HFF-Myc (cell line): ENCODE results near the gene NIPBL.
"Not testable (repeated sequence)": the region's sequence is repeated elsewhere in the genome, so short reads cannot be mapped to it uniquely, and the experiment has no call there.

Experiments
- DNase-seq: peaks from one replicate; pipeline ENCODE4 v3.0.0-alpha.2; 2011; ENCODE audit warnings: low read depth; ENCODE audit errors: extremely low read depth
- H3K4me3 ChIP-seq: replicated peaks from 2 replicates; pipeline ENCODE4 v1.5.1; 2011; ENCODE audit warnings: low read depth, mild to moderate bottlenecking, control low read depth, low read length
- TF ChIP-seq, protein P1 (sequence below): IDR thresholded peaks from 2 replicates; pipeline ENCODE4 v1.5.1; 2012; ENCODE audit warnings: mild to moderate bottlenecking, low read depth, low read length, control low read depth; ENCODE audit errors: missing control alignments

The NIPBL gene

DNA sequence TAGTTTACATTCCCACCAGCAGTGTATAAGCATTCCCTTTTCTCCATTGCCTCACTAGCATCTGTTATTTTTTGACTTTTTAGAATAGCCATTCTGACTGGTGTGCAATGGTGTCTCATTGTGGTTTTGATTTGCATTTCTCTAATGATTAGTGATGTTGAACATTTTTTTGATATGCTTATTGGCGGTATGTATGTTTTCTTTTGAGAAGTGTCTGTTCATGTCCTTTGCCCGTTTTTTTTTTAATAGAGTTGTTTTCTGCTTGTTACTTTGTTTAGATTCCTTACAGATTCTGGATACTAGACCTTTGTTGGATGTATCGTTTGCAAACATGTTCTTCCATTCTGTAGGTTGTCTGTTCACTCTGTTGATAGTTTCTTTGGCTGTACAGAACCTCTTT is 25.3 kb downstream of the NIPBL start:
- TF ChIP-seq, protein P1, sequence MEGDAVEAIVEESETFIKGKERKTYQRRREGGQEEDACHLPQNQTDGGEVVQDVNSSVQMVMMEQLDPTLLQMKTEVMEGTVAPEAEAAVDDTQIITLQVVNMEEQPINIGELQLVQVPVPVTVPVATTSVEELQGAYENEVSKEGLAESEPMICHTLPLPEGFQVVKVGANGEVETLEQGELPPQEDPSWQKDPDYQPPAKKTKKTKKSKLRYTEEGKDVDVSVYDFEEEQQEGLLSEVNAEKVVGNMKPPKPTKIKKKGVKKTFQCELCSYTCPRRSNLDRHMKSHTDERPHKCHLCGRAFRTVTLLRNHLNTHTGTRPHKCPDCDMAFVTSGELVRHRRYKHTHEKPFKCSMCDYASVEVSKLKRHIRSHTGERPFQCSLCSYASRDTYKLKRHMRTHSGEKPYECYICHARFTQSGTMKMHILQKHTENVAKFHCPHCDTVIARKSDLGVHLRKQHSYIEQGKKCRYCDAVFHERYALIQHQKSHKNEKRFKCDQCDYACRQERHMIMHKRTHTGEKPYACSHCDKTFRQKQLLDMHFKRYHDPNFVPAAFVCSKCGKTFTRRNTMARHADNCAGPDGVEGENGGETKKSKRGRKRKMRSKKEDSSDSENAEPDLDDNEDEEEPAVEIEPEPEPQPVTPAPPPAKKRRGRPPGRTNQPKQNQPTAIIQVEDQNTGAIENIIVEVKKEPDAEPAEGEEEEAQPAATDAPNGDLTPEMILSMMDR = no peak
- no peak overlapping the region for H3K4me3 ChIP-seq
- DNase-seq = no peak

DNA sequence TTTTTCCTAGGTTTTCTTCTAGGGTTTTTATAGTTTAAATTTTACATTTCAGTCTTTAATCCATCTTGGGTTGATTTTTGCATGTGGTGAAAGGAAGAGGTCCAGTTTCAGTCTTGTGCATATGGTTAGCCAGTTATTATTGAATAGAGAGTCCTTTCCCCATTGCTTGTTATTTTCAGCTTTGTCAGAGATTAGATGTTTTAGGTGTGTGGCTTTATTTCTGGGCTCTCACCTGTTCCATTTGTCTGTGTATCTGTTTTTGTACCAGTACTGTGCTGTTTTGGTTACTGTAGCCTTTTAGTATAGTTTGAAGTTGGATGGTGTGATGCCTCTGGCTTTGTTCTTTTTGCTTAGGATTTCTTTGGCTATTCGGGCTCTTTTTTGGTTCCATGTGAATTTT is 25.8 kb downstream of the NIPBL start:
- H3K4me3 ChIP-seq = no peak overlapping the region
- DNase-seq = no peak
- TF ChIP-seq, protein P1 = no peak

DNA sequence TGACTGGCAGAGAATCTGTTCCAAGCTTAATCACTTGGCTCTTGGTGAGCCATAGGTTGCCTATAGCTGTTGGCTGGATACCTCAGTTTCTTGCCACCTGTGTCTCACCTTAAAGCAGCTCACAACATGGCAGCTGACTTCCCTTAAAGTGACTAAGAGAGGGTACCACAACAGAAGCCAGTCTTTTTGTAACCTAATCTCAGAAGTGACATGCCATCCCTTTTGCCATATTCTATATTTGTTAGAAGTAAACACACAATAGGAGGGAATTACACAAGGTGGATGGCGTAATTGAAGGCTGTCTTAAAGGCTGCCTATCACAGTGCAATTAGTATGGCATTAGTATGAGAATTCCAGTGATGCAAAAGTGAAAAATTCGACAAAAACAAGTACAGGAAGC is 28.1 kb downstream of the NIPBL start:
- no peak overlapping the region for H3K4me3 ChIP-seq
- TF ChIP-seq, protein P1 = no peak
- DNase-seq = no peak

DNA sequence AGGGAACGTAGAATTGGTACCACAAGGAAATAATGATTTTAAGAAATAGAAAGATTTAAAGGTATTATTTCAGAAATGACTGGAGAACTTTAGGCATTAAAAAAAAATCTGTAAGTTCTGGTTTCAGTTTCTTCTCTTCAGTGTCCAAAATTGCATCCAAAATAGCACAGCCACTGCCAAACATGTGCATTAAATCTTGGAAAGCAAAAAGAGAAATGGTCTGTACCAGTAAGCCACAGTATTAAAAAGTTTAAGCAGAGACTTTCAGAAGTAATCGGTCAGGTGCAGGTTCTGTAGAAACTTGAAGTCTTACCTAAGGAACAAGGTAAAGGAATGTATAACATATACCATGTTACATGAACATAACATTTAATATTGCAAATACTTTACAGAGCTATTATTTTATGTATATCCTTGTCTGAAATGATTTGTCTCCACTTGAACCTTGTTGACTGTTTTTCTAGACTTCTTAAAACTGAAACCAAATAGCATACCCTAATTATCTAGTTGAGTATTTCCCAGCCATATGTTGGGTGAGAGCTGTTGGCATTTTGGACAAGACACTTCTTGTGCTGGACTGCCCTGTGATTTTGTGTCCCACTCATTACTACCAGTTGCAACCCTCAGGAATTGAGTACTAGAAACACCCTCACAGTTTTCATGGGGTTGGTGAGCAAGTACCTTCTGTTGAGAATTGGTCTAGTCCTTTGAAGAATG is 32.1 kb downstream of the NIPBL start:
- TF ChIP-seq, protein P1 = no peak
- no peak for DNase-seq
- no peak overlapping the region for H3K4me3 ChIP-seq

DNA sequence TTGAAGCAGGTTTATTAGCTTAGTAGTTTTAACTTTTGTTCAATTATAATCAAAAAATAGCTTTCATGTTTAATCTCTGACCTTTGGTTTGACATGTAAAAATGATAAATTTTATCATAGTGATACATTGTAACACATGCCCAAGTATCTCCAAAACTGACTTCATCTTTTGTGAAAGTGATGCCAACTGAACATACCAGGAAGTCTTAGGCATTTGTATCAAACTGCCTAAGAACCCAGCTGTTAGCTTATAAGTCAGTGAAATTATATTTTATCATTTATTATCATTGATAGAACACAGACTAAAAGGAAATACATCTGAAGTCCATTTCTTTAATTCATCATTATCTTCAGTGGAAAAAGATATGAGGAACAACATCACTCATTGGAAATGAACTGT is 39.1 kb downstream of the NIPBL start:
- TF ChIP-seq, protein P1 = no peak
- no peak for DNase-seq
- no peak overlapping the region for H3K4me3 ChIP-seq

DNA sequence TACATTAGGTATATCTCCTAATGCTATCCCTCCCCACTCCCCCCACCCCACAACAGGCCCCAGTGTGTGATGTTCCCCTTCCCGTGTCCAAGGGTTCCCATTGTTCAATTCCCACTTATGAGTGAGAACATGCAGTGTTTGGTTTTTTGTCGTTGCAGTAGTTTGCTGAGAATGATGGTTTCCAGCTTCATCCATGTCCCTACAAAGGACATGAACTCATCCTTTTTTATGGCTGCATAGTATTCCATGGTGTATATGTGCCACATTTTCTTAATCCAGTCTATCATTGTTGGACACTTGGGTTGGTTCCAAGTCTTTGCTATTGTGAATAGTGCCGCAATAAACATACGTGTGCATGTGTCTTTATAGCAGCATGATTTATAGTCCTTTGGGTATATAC is 40.0 kb downstream of the NIPBL start:
- not testable (repeated sequence) for DNase-seq

DNA sequence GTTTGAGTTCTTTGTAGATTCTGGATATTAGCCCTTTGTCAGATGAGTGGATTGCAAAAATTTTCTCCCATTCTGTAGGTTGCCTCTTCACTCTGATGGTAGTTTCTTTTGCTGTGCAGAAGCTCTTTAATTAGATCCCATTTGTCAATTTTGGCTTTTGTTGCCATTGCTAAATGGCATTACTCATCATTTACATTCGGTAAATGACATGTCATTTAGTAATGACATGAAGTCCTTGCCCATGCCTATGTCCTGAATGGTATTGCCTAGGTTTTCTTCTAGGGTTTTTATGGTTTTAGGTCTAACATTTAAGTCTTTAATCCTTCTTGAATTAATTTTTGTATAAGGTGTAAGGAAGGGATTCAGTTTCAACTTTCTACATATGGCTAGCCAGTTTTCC is 40.8 kb downstream of the NIPBL start:
- DNase-seq, H3K4me3 ChIP-seq: not testable (repeated sequence)

More for the DNA sequence above, 40.0 kb downstream of the NIPBL start:
- H3K4me3 ChIP-seq = not testable (repeated sequence)

DNA sequence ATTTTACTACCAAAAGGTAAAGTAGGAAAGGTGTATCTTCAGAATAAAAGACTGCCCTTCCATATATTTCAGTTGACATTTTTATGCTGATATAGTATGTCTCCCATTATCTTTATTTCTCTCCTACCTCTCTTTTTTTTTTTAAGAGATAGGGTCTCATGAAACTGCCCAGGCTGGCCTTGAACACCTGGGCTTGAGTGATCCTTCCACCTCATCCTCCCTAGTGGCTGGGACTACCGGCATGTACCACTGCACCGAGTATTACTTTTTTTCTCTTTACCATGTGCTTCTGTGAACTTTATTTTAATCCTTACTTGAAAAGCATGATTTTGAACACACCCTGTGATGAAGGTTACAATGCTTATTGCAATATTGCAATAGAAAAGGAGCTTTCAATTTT is 42.7 kb downstream of the NIPBL start:
- no peak for DNase-seq
- no peak overlapping the region for H3K4me3 ChIP-seq
- TF ChIP-seq, protein P1 = no peak
